ENCODE data around the gene KIDINS220. TPM values are rescaled to one million over a fixed set of nuclear protein-coding genes. Genes with fewer than 3 reads are reported as not detected.

Gene KIDINS220
- total RNA-seq (10 to 100 TPM; 58.7 to 96.9 (median 68.4) TPM), polyA plus RNA-seq (10 to 100 TPM; 33.8 to 57.6 TPM)
- long read RNA-seq, donor 1, partial matches to known transcripts = 85 of 121 reads
- long read RNA-seq, donor 1, other reads (novel, unspliced or antisense) = 36 of 121 reads
- long read RNA-seq, donor 2, partial matches to known transcripts = 0 of 1 reads
- long read RNA-seq, donor 2, other reads (novel, unspliced or antisense) = 0 of 1 reads
- long read RNA-seq, donor 3, partial matches to known transcripts = 58 of 69 reads
- long read RNA-seq, donor 3, other reads (novel, unspliced or antisense) = 11 of 69 reads

DNA sequence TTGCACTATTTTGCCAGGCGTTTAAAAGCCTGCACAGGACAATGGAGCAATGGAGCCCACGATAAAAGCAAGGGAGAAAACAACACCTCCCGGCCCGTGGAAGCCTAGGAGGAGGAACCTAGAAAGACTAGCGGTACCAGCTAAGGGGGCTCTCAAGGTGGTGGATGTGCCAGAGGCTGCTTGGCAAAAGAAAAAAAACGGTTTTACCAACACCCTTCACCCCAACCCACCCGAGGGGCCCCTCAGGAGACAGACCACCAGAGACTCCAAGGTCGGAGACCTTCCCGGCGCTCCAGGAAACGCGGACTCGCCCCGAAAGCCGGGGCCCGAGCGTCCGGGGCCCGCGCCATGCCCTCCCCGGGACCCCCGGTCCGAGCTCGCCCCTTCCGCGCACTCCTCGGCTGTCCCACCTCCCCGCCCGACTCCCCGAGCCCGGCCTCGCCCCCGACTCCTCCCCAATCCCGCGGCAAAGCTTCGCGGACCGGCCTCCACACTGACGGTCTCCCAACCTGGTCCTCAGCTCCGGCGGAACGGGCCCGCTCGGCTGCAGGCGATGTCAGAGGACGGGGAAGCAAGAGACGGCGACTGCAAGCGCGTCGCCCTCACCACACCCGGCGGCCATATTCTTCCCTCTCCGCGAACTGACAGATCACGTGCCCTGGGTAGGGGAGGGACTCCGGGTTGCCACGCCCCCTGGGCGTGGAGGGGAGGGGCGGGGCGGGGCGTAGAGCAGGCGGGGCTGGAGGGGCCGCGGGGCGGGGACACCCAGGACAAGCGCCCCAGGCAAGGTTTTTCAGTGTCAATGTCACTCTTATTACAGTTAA, at the start of gene KIDINS220:
Gene KIDINS220, minus strand, starts transcription at position 643 of the 824 bp plus-strand sequence. CDS start 10,520 bp downstream, outside the sequence.
- Histone ChIP-seq H3K36me3 (no peaks in the 10 kb centered on the region), H3K9me3 (no peaks in the 10 kb centered on the region), H3K4me3 (peak within 1 kb of the TSS; percentile 98), H3K27me3 (no peaks in the 10 kb centered on the region), H3K4me1 (ENCODE audit: insufficient read depth) (peaks cover 19% of the 10 kb centered on the region), H3K27ac (peak within 1 kb of the TSS; percentile 49 to 66)
- DNase-seq = peak; percentile 84 to 90 (median 89)
- 0 to 1% (median 0%) methylated on average over 47 to 67 of the region's 67 CpGs for WGBS, 3 donors
- intact Hi-C loops (cut with DNase I) = no loop called here
- TF ChIP-seq EP300 (IDR thresholded peaks at IDR 0.05) = no peak
- TF ChIP-seq, protein P1, sequence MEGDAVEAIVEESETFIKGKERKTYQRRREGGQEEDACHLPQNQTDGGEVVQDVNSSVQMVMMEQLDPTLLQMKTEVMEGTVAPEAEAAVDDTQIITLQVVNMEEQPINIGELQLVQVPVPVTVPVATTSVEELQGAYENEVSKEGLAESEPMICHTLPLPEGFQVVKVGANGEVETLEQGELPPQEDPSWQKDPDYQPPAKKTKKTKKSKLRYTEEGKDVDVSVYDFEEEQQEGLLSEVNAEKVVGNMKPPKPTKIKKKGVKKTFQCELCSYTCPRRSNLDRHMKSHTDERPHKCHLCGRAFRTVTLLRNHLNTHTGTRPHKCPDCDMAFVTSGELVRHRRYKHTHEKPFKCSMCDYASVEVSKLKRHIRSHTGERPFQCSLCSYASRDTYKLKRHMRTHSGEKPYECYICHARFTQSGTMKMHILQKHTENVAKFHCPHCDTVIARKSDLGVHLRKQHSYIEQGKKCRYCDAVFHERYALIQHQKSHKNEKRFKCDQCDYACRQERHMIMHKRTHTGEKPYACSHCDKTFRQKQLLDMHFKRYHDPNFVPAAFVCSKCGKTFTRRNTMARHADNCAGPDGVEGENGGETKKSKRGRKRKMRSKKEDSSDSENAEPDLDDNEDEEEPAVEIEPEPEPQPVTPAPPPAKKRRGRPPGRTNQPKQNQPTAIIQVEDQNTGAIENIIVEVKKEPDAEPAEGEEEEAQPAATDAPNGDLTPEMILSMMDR (IDR thresholded peaks at IDR 0.05) = no peak
- TF ChIP-seq POLR2A (IDR thresholded peaks at IDR 0.05) = peak; percentile 72

DNA sequence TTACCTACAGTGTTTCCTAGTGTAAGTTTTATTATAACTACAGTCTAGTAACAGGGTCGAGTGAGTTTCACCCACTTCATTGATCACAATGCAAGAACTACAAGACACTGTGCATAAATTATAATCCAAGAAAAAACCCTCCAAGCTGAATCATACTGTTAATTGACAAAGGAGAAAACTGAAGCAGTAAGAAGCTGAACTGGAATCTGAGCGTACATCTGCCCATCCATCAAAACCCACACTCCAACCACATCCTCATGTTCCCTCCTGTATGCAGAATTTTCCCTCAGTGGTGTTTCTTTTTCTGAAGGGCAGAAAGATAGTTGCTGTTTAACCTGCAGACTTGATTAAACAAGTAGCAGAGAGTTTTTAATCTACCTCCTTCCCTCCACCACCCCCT, 49.5 kb upstream of the KIDINS220 start:
- no peak for DNase-seq
- no peaks in the 10 kb centered on the region for H3K27me3 ChIP-seq
- no peaks in the 10 kb centered on the region for H3K9me3 ChIP-seq
- no peak overlapping the region for H3K27ac ChIP-seq
- no peak overlapping the region for H3K4me3 ChIP-seq
- H3K4me1 ChIP-seq (ENCODE audit: insufficient read depth) = no peaks in the 10 kb centered on the region
- intact Hi-C loops (cut with DNase I) = no loop called here
- no peak for TF ChIP-seq EP300 (IDR thresholded peaks at IDR 0.05)
- TF ChIP-seq, protein P1 (IDR thresholded peaks at IDR 0.05) = no peak
- TF ChIP-seq POLR2A (IDR thresholded peaks at IDR 0.05) = no peak
- H3K36me3 ChIP-seq = no peaks in the 10 kb centered on the region
- WGBS, 3 donors = 82 to 91% (median 91%) methylated on average over 2 of the region's 2 CpGs

GRCh38 chr2:8886202-8886518, 48.7 kb upstream of the KIDINS220 start:
- no peaks in the 10 kb centered on the region for H3K36me3 ChIP-seq
- intact Hi-C loops (cut with DNase I) = no loop called here
- H3K4me1 ChIP-seq (ENCODE audit: insufficient read depth) = no peaks in the 10 kb centered on the region
- H3K4me3 ChIP-seq = no peak overlapping the region
- WGBS, 3 donors = 80 to 91% (median 82%) methylated on average over 1 of the region's 1 CpG
- H3K27me3 ChIP-seq = no peaks in the 10 kb centered on the region
- no peak for DNase-seq
- no peak overlapping the region for H3K27ac ChIP-seq
- no peaks in the 10 kb centered on the region for H3K9me3 ChIP-seq
- TF ChIP-seq POLR2A (IDR thresholded peaks at IDR 0.05) = no peak
- TF ChIP-seq EP300 (IDR thresholded peaks at IDR 0.05) = no peak
- TF ChIP-seq, protein P1 (IDR thresholded peaks at IDR 0.05) = no peak

DNA sequence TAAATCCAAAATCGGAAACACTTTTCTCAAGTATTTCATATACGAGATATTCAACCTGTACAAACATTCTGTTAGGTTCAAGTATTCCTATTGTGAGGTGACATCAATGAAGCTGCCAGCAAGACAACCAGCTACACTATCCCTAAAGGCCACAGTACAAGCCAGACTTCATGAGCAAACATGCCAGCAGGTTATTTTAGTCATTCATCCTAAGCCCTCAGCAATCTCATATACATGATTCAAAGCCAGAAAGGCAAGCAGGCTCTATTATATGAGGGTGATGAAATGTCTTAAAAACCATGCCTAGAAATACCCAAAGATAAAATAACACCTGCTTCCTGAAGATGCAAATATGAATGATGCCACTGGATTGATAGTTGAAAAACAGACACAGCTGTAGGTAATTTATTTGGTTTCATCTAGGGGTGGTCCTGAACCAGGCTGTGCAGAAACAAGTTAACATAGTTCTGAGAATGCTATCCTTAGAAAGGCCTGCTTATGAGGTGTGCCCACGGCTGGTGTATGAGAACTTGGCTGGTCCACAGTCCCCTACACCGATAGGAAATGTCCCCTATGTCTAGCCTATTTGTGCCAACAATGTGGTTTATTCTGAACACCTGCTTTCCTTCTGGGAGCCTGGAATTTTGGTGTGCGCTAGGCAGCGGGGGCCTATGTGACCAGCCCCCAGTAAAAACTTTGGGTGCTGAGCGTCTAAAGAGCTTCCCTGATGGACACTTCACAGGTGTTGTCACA, 48.2 kb upstream of the KIDINS220 start:
- TF ChIP-seq EP300 (IDR thresholded peaks at IDR 0.05) = no peak
- no peak for TF ChIP-seq POLR2A (IDR thresholded peaks at IDR 0.05)
- TF ChIP-seq, protein P1 (IDR thresholded peaks at IDR 0.05) = no peak
- no peaks in the 10 kb centered on the region for H3K27me3 ChIP-seq
- H3K4me3 ChIP-seq = no peak overlapping the region
- no peak for DNase-seq
- H3K27ac ChIP-seq = no peak overlapping the region
- 92 to 97% (median 94%) methylated on average over 7 of the region's 7 CpGs for WGBS, 3 donors
- no peaks in the 10 kb centered on the region for H3K9me3 ChIP-seq
- intact Hi-C loops (cut with DNase I) = no loop called here
- H3K36me3 ChIP-seq = no peaks in the 10 kb centered on the region
- no peaks in the 10 kb centered on the region for H3K4me1 ChIP-seq (ENCODE audit: insufficient read depth)

All from ovary (tissue), 10 donors.